VCaP (cell line): ENCODE data around the gene DIP2B.

Source experiments
- H3K27ac ChIP-seq: fragments of 450-650 bp; 2 replicates; pipeline ENCODE4 v1.5.1; 2017
- TF ChIP-seq, protein P1 (sequence below): fragments of 450-650 bp; conservative IDR thresholded peaks from 2 replicates; pipeline ENCODE4 v1.5.1; 2017; ENCODE audit warnings: mild to moderate bottlenecking, moderate library complexity

The DIP2B gene

DNA sequence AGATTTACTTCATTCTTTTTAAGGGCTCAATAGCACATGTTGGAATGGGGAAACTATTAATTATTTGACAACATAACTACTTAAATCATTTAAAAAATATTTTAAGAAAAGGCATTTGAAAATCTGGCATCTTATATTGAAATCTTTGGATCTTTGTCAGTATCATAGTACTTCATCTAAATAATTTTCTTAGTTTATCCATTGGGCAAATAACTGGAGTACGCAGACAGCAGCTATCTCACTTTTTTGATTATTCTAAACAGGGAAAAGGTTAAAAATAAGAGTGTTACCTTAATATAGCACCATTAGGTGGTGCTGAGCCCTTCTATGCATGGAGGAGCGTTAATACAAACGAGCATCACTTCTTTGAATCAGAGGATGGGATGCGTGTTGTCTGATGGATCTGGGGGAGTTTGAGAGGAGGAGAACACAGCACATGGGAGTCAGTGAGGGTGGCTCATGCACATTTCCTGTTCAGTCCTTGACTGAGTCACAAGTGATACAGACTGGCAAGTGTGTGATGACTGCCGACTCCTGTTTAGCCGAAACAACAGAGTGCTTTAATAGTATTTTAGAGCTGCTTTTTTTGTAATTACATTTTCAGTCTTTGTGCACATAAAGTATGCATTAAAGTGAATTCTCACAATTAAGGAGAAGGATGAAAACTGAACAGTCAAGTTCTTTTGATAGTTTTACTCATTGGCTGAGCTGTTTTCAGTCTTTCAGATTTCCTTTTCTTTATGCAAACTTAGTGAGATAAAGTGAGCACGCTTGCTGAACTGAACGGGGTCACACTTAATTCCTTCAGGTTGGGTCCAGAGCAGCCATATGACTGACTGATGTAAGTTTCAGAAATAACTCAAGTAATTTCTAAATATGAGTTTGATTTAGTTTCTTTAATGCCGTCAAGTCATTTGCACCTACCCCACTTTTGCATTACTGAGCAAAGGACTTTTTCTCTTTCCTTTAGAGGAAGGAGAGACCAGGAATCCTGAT, 92.7 kb downstream of the DIP2B start:
- TF ChIP-seq, protein P1, sequence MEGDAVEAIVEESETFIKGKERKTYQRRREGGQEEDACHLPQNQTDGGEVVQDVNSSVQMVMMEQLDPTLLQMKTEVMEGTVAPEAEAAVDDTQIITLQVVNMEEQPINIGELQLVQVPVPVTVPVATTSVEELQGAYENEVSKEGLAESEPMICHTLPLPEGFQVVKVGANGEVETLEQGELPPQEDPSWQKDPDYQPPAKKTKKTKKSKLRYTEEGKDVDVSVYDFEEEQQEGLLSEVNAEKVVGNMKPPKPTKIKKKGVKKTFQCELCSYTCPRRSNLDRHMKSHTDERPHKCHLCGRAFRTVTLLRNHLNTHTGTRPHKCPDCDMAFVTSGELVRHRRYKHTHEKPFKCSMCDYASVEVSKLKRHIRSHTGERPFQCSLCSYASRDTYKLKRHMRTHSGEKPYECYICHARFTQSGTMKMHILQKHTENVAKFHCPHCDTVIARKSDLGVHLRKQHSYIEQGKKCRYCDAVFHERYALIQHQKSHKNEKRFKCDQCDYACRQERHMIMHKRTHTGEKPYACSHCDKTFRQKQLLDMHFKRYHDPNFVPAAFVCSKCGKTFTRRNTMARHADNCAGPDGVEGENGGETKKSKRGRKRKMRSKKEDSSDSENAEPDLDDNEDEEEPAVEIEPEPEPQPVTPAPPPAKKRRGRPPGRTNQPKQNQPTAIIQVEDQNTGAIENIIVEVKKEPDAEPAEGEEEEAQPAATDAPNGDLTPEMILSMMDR, result no peak
- no peak overlapping the region for H3K27ac ChIP-seq

DNA sequence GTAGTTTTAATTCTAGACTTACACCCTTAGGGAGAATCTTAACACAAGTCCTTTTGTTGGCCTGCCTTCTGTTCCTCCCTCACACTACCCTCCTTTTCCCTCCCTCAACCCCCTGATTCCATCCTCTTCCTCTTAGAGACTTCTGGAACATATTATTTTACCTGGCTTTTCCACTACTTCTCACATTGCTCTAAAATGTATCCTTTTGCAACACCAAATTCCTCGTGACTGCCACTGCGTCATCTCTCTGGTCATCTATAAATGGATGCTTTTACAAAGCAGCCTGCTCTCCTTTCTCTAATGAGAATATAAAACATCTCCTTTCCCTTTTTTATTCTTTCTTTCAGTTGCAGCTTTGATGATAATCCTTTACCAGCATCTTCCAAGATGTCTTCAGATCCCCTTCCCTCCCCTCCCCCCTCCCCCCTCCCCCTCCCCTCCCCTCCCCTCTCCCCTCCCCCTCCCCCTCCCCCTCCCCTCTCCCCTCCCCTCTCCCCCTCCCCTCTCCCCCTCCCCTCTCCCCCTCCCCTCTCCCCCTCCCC, 93.6 kb downstream of the DIP2B start:
- no peak overlapping the region for H3K27ac ChIP-seq
- TF ChIP-seq, protein P1, result no peak

DNA sequence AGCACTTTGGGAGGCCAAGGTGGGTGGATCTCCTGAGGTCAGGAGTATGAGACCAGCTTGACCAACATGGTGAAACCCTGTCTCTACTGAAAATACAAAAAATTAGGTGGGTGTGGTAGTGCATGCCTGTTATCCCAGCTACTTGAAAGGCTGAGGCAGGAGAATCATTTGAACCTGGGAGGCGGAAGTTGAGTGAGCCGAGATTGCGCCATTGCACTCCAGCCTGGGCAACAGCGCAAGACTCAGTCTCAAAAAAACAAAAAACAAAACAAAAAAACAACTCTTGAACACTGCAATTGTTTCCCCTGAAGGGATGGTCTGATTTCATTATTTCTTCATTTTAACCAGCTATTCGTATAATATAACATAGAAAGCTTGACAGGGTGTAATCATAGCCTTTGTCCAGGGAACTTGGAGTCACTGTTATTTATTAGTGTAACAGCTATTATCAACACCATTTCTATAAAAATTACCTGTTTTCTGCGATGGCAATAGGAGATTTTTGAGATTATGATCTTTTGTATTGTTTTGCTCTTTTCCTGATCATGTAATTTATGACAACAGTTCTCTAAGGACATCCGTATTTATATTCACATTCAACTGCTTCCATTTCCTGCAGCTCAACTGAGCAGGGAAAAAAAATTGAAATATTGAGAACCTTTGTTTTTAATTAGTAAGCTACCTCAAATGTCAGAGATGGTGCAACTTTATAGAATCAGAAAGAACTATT, 94.7 kb downstream of the DIP2B start:
- no peak overlapping the region for H3K27ac ChIP-seq
- TF ChIP-seq, protein P1, result no peak

DNA sequence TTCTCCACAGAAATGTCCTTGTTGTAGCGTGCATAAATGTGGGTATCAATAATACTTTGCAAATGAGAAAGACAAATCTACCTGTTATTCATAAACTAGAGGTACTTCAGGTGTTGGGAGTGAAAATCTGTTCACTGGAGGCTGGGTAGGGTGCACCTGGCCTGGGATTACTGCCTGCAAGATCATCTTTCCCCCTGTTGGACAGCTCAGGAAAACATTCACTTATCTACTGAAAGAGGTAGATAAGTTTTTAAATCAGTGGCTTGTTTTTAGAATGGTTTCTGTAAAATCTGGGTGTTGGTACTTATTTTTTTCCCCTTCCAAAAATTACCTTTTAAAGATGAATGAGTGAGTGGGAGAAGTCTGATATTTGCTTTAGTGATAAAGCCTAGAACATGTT, 95.6 kb downstream of the DIP2B start:
- no peak overlapping the region for H3K27ac ChIP-seq
- TF ChIP-seq, protein P1, result no peak

DNA sequence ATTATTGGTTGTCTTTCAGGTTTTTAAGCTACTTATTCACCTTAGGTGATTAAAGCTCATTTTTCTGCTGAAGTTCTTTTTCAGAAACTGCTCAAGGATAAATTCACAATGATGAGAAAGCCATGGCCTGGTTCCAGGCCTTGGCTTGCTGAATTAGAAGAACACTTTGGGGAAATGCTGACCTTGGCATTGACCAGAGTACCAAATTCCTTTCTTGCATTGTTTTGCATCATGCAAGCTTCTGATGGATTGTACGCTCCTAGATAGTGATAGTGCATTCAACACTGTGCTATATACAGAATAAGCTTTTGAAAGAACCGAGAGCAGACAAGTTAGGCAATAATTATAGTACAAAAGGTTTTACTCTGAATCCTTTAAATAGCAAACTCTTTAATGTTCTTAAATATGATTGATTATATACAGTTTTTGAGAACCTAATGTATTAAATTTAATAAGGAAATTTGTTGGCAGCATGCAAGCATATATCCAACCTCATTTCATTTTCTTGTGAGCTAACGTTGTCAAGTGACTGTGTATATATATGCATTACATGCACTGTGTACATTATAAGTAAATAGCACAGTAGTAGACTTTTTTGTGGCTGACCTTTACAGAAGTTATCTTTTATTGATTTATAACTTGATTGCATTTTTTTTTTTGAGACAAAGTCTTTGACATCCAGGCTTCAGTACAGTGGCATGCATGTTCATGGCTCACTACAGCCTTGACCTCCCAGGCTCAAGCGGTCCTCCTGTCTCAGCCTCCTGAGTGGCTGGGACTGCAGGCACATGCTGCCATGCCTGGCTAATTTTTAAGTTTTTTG, 99.2 kb downstream of the DIP2B start:
- H3K27ac ChIP-seq, result peak overlapping the region; percentile 38
- TF ChIP-seq, protein P1, result no peak

DNA sequence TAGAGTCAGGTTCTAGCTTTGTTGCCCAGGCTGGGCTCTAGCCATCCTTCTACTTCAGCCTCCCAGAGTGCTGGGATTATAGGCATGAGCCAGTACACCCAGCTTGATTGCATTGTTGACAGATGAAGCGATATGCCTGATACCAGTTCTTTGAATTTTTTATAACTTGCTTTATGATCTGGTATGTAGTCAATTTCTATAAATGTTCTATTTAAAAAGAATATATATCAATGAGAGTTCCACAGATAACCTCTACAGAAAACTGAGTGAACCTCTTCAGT, 99.8 kb downstream of the DIP2B start:
- TF ChIP-seq, protein P1, result no peak
- H3K27ac ChIP-seq, result peak overlapping the region; percentile 38
